Measurements from ENCODE around the gene INPP5A. TPM values are rescaled to one million over a fixed set of nuclear protein-coding genes. Genes with fewer than 3 reads are reported as not detected.
A peak's percentile ranks its signal among the peaks of the same experiment; 100 is the strongest.

INPP5A gene
- total and polyA plus RNA-seq, 9 of the 15 experiments (the other 6 are each of a cell fraction or from before 2014, with no cell fraction given) = 0.66 to 11.6 (median 7.7) TPM

DNA sequence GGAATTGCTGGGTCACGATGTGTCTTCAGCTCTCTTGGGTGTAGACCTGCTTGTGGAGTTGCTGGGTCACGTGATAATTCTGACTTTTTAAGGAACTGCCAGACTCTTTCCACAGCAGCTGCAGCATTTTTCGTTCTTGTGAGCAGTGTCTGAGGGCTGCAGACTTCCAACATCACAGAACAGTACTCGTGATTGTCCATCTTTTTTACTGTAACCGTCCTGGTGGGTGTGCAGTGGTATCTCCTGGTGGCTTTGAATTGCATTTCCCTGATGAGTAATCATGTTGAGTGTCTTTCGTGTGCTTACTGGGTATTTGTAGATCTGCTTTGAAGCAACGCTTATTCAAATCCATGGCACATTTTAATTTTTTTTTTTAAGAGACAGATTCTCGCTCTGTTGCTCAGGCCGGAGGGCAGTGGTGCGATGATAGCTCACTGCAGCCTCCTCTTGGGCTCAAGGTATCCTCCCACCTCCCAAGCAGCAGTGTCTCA is 22.7 kb downstream of the INPP5A start (continued):
- TF ChIP-seq BHLHE40 (IDR thresholded peaks at IDR 0.05; ENCODE audit: low read length) = peak; percentile 47; the same call in 1 of the 2 replicates
- TF ChIP-seq KLF13 (tag; IDR thresholded peaks at IDR 0.05; ENCODE audit: borderline replicate concordance, low read depth) = no peak
- TF ChIP-seq KLF1 (tag; IDR thresholded peaks at IDR 0.05) = no peak
- TF ChIP-seq ZNF696 (CRISPR knock-in tag; conservative IDR thresholded peaks at IDR 0.05) = no peak
- TF ChIP-seq ZC3H4 (CRISPR knock-in tag; IDR thresholded peaks at IDR 0.05; ENCODE audit: borderline replicate concordance) = no peak
- no peak for TF ChIP-seq BRF1 (IDR thresholded peaks at IDR 0.05; ENCODE audit: borderline replicate concordance, extremely low read depth, insufficient read length)
- TF ChIP-seq, protein P1, sequence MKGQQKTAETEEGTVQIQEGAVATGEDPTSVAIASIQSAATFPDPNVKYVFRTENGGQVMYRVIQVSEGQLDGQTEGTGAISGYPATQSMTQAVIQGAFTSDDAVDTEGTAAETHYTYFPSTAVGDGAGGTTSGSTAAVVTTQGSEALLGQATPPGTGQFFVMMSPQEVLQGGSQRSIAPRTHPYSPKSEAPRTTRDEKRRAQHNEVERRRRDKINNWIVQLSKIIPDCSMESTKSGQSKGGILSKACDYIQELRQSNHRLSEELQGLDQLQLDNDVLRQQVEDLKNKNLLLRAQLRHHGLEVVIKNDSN (CRISPR knock-in tag; IDR thresholded peaks at IDR 0.05) = peak; percentile 80
- TF ChIP-seq ZNF780A (CRISPR knock-in tag; IDR thresholded peaks at IDR 0.05) = no peak
- TF ChIP-seq EGR1 (conservative IDR thresholded peaks at IDR 0.05) = 0 out of 2 replicates have a peak, but pooled peaks have one; percentile 5
- no peak for TF ChIP-seq ZNF253 (CRISPR knock-in tag; conservative IDR thresholded peaks at IDR 0.05)
- no peak for TF ChIP-seq PURB (CRISPR knock-in tag; IDR thresholded peaks at IDR 0.05; ENCODE audit: low read depth)
- peak; percentile 93 for TF ChIP-seq TOE1 (IDR thresholded peaks at IDR 0.05; ENCODE audit: borderline replicate concordance)
- no peak for TF ChIP-seq TOE1 (CRISPR knock-in tag; IDR thresholded peaks at IDR 0.05; ENCODE audit: borderline replicate concordance, low read depth)
- TF ChIP-seq, protein P2, sequence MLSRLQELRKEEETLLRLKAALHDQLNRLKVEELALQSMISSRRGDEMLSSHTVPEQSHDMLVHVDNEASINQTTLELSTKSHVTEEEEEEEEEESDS (CRISPR knock-in tag; IDR thresholded peaks at IDR 0.05) = no peak
- TF ChIP-seq PRDM10 (IDR thresholded peaks at IDR 0.05; ENCODE audit: partially characterized antibody) = peak; percentile 57
- TF ChIP-seq, protein P3, sequence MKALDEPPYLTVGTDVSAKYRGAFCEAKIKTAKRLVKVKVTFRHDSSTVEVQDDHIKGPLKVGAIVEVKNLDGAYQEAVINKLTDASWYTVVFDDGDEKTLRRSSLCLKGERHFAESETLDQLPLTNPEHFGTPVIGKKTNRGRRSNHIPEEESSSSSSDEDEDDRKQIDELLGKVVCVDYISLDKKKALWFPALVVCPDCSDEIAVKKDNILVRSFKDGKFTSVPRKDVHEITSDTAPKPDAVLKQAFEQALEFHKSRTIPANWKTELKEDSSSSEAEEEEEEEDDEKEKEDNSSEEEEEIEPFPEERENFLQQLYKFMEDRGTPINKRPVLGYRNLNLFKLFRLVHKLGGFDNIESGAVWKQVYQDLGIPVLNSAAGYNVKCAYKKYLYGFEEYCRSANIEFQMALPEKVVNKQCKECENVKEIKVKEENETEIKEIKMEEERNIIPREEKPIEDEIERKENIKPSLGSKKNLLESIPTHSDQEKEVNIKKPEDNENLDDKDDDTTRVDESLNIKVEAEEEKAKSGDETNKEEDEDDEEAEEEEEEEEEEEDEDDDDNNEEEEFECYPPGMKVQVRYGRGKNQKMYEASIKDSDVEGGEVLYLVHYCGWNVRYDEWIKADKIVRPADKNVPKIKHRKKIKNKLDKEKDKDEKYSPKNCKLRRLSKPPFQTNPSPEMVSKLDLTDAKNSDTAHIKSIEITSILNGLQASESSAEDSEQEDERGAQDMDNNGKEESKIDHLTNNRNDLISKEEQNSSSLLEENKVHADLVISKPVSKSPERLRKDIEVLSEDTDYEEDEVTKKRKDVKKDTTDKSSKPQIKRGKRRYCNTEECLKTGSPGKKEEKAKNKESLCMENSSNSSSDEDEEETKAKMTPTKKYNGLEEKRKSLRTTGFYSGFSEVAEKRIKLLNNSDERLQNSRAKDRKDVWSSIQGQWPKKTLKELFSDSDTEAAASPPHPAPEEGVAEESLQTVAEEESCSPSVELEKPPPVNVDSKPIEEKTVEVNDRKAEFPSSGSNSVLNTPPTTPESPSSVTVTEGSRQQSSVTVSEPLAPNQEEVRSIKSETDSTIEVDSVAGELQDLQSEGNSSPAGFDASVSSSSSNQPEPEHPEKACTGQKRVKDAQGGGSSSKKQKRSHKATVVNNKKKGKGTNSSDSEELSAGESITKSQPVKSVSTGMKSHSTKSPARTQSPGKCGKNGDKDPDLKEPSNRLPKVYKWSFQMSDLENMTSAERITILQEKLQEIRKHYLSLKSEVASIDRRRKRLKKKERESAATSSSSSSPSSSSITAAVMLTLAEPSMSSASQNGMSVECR (CRISPR knock-in tag; IDR thresholded peaks at IDR 0.05) = no peak
- TF ChIP-seq USF2 (CRISPR knock-in tag; IDR thresholded peaks at IDR 0.05) = peak; percentile 34
- no peak for TF ChIP-seq ZNF699 (CRISPR knock-in tag; IDR thresholded peaks at IDR 0.05; ENCODE audit: insufficient replicate concordance)
- peak; percentile 73 for TF ChIP-seq CBFA2T2 (conservative IDR thresholded peaks at IDR 0.05)

Measured in K562 (cell line).